ACHN (cell line): ENCODE measurements around the gene SOCS1.

Experiments used
- DNase-seq: peaks from one replicate; pipeline ENCODE4 v3.0.0-alpha.2; 2015
- in situ Hi-C: cut with HindIII; loops from 2 replicates; pipeline ENCODE4 v1.10.0; 2017; ENCODE audit warnings: low sequenced_read_pairs, low pct_ligation_motif_present, low pct_unique_long_range_greater_than_20kb

SOCS1 gene

DNA sequence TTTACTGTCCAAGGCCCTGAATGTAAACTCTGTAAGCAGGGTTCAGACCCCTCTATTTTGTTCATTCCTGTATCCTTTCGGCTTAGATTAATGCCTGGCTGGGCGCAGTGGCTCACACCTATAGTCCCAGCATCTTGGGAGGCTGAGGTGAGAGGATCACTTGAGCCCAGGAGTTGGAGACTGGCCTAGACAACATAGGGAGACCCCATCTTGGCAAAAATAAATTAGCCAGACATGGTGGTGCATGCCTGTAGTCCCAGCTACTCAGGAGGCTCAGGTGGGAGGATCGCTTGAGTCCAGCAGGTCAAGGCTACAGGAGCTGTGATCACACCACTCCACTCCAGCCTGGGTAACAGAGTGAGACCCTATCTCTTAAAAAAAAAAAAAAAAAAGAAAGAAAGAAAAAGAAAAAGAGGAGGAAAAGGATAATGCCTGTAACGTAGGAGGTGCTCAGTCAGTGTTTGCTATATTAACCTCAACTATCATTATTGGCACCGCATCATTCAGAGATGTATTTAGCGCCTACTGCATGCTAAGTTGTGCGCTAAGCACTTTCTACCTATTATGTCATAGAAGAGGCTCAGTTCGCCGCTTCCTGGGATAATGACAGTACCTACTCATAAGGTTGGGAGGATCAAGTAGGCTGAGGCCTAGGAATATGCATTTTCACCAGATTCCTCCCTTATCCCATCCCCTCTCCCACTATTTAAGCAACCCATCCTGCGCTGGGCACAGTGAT is 5.0 kb downstream of the SOCS1 start:
- in situ Hi-C loops, result no loop called here
- DNase-seq, result no peak

DNA sequence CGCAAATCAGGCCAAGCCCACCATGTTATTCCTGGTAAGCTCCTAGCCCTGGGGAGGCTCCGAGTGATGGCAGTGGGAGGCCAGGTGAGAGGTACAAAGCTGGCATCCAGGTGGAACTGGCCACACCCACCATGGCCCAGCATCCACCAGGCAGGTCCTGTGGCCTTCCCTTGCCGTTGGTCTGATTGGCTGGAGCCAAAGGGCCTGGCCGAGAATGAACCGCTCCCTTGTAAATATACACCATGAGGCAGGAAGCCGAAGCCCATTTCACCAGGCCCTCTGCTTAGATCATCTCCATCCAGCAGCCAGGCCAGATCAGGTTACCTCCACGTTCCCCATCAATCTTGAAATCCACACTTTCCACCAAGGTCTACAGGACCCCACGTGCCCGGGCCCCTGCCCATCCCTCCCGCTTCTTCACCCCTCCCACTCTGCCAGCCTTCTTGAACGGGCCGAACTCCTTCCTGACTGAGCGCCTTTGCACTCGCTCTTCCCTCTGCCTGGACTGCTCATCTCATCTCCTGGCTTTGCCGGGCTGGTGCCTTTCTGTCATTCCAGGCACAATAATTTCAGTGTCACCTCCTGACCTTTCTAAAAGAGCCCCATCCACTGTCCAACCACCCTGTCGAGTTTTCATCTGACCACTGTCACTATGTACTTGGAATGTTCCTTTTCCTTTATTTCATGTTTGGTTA is 5.8 kb downstream of the SOCS1 start:
- DNase-seq, result no peak
- in situ Hi-C loops, result no loop called here

- in situ Hi-C loops, result no loop called here
- no peak for DNase-seq
These were observed 6.6 kb downstream of the SOCS1 start for GRCh38 chr16:11249233-11250061.

DNA sequence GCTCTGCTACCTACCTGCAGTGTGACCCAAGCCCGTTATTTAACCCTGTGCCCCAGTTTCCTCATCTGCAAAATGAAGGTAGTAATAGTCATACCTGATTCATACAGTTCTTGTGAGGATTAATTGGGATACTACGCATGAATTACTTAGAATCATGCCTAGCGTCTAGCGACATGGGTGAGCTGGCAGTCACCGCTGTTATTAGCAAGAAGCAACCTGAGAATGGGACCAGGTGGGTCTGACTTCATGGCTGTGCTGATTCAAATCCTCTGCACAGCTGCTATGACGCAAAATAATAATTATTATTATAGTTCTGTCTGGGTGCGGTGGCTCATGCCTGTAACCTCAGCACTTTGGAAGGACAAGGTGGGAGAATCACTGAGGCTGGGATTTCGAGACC is 7.9 kb downstream of the SOCS1 start:
- in situ Hi-C loops, result no loop called here
- no peak for DNase-seq

DNA sequence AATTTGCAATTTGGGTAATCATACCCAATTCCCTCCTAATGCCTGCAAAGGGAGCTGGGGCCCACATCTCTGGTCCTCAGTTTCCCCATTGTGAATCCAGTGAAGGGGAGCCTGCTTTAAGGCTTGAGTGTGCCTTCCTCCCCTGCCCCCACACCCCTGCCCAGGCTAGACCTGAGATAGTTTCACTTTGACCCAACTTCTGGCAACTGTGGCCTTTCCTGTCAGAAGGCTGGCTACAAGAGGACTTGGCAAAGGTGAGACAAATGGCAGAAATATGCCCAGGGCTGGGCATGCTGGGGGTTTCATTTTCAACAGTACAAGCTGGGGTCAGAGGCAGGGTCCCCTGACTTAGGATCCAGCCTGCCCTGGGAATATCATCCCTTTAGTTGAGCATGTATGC is 10.0 kb downstream of the SOCS1 start:
- in situ Hi-C loops, result no loop called here

DNA sequence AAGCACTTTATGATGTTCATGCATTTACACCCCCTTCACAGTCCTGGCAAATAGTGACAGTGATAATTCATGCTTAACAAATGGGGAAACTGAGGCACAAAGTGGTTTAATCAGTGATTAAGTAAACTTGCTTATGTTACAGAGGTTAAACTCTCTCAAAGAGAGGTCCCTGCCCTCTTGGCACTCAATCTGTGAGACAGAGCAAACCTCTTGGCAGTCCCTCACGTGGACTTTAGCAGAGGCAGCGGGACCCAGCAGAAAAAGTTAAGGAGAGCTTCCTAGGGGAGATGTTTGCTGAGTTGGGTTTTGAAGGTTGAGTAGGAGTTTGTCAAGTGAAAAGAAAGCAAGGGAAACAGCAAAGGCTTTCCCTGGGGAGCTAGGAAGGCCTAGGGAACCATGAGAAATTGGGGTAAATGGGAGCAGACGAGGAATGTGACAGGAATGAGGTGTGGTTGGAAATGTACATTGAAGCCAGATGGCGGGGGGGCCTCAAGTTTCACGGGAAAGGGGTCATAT is 10.7 kb downstream of the SOCS1 start:
- no peak for DNase-seq
- in situ Hi-C loops, result no loop called here

More for the DNA sequence above, 10.0 kb downstream of the SOCS1 start:
- DNase-seq, result no peak

- in situ Hi-C loops, result no loop called here
These were observed 13.3 kb downstream of the SOCS1 start for GRCh38 chr16:11242658-11243057.

DNA sequence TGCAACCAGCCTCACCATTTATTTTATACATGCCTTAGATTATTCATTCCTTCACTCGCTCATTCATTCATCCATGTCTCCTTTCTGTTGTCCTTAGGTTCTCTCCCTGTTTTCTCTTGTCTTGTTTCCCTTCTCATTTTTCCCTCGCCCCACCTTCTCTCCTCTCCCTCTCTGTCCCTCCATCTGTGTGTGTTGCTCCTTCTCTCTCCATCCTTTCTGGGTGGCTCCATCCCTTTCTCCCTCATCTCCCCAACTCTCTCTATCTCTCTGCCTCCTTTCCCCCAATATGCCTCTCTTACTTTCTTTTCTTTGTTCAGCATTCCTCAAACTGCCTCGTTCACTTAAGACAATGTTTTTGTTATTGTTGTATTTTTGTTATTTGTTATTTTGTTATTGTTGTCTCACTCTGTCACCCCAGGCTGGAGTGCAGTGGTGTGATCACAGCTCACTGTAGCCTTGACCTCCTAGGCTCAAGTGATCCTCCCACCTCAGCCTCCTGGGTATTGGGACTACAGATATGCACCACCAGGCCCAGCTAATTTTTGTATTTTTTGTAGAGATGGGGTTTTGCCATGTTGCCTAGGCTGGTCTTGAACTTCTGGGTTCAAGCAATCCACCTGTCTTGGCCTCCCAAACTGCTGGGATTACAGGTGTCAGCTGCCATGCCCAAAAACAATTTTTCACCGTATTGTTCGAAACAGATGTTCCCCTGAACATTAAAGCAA is 14.4 kb downstream of the SOCS1 start:
- in situ Hi-C loops, result no loop called here
- no peak for DNase-seq

More at GRCh38 chr16:11242658-11243057, 13.3 kb downstream of the SOCS1 start:
- no peak for DNase-seq

- no peak for DNase-seq
- in situ Hi-C loops, result no loop called here
These were observed 15.1 kb downstream of the SOCS1 start for GRCh38 chr16:11240636-11241473.

DNA sequence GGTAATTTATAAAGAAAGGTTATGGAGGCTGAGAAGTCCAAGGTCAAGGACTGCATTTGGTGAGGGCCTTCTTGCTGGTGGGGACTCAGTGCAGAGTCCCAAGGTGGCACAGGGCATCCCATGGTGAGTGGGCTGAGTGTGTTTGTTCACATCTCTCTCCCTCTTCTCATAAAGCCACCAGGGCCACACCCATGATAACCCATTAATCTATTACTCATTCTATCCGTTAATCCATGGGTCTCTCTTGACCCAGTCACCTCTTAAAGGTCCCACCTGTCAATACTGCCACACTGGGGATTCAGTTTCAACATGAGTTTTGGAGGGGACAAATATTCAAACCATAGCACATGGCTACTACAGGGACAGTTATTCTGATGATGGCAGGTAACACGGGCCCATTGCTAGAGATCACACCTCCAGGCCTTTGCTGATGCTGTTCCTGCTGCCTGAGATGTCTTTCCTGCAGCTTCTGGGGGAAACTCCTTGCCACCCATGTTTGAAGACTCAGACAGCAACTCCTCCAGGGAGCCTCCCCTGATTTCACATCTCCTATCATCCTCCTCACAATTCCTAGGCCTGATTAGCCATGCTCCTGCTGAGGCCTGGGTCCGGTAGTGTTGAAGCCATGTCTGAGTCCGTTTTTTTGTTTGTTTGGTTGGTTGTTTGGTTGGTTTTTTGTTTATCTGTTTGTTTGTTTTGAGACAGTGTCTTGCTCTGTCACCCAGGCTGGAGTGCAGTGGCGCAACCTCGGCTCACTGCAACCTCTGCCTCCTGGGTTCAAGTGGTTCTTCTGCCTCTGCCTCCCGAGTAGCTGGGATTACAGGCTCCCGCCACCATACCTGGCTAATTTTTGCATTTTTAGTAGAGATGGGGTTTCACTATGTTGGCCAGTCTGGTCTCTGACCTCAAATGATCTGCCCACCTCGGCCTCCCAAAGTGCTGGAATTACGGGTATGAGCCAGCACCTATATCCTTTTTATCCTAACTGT is 16.1 kb downstream of the SOCS1 start:
- in situ Hi-C loops, result no loop called here

GRCh38 chr16:11238272-11239202 is 17.5 kb downstream of the SOCS1 start:
- no peak for DNase-seq
- in situ Hi-C loops, result no loop called here

More for the DNA sequence above, 16.1 kb downstream of the SOCS1 start:
- DNase-seq, result no peak

DNA sequence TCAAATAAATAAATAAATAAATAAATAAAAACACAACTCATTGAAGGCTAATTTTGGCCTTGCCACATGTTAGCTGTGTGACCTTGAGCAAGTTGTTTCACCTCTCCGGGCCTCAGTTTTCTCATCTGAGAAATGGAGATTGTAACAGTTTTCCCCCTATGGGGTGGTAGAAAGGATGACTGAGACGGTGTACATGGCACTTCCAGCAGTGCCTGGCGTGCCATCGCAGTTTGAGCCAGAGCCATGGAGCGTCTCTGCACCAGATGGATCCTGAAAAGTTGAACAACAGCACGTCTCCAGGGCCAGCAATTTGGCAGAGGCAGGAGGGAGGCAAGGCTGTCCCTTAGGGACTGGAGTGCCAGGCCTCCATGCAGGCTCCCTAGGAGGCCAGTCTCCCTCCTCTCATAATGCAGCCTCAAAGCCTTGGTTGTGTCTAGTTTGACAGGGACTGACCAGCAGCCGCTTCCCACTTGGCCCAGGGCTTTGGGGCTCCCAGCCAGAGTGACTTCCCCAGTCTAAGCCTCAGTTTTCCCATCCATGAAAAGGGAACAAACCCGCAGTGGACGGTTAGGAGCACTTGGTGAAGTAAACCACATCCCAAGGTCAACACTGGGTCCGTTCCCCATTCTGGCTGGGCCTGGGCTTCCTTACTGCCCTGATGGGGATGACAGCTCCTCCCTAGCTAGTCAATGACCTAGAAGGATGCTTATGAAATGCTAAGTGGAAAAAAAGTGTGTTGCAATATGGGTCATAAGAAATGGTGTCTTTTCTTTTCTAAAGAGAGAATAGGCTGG is 19.3 kb downstream of the SOCS1 start:
- in situ Hi-C loops, result no loop called here
- no peak for DNase-seq

- no peak for DNase-seq
- in situ Hi-C loops, result no loop called here
These were observed 20.4 kb downstream of the SOCS1 start for GRCh38 chr16:11235703-11235991.

DNA sequence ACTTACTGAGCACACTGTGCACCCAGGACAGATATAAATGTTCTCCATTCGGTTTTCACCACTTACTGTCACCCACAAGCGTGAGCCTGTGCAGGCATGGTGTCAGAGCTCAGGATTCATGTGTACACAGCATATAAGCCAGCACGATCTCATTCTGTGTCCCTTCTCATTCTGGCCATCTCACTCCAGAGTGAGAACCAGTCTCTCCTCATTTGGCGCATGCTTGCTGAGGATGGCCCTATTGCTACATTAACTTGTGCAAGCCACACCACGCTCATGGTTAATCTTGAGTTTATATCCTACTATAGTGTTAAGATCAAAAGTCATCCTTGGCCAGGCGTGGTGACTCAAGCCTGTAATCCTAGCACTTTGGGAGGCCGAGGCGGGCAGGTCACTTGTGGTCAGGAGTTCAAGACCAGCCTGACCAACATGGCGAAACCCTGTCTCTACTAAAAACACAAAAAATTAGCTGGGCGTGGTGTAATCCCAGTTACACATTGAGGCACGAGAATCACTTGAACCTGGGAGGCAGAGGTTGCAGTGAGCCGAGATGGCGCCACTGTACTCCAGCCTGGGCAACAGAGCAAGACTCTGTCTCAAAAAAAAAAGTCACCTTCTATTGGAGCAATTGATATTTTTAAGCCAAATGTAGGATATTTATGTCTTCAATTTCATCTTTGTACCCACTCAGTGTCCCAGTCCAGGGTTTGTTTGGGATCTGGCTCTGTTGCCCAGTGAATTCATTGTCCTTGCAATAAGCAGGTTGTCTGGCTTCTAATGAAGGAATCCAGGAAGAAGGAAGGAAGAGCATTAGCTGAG is 20.9 kb downstream of the SOCS1 start:
- in situ Hi-C loops, result no loop called here
- no peak for DNase-seq
